ENCODE data around the gene C4orf50.

- TF ChIP-seq, protein P1, sequence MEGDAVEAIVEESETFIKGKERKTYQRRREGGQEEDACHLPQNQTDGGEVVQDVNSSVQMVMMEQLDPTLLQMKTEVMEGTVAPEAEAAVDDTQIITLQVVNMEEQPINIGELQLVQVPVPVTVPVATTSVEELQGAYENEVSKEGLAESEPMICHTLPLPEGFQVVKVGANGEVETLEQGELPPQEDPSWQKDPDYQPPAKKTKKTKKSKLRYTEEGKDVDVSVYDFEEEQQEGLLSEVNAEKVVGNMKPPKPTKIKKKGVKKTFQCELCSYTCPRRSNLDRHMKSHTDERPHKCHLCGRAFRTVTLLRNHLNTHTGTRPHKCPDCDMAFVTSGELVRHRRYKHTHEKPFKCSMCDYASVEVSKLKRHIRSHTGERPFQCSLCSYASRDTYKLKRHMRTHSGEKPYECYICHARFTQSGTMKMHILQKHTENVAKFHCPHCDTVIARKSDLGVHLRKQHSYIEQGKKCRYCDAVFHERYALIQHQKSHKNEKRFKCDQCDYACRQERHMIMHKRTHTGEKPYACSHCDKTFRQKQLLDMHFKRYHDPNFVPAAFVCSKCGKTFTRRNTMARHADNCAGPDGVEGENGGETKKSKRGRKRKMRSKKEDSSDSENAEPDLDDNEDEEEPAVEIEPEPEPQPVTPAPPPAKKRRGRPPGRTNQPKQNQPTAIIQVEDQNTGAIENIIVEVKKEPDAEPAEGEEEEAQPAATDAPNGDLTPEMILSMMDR (IDR thresholded peaks at IDR 0.05), result no peak
- TF ChIP-seq POLR2A (IDR thresholded peaks at IDR 0.05) (no peak), POLR2AphosphoS5 (IDR thresholded peaks at IDR 0.05; ENCODE audit: insufficient read depth in 1 of 2, low read depth in 1 of 2) (no peak)
Observed at GRCh38 chr4:5927747-5928146, 90.5 kb downstream of the C4orf50 start.

All from vagina (tissue), 2 donors.